GM18526 (cell line): ENCODE data around the gene OBSCN.

ENCODE experiments used
- POLR2A ChIP-seq: IDR thresholded peaks from 3 replicates; pipeline ENCODE4 v1.6.1; 2011; ENCODE audit not compliant: insufficient read length; ENCODE audit errors: extremely low read depth

Gene OBSCN

DNA sequence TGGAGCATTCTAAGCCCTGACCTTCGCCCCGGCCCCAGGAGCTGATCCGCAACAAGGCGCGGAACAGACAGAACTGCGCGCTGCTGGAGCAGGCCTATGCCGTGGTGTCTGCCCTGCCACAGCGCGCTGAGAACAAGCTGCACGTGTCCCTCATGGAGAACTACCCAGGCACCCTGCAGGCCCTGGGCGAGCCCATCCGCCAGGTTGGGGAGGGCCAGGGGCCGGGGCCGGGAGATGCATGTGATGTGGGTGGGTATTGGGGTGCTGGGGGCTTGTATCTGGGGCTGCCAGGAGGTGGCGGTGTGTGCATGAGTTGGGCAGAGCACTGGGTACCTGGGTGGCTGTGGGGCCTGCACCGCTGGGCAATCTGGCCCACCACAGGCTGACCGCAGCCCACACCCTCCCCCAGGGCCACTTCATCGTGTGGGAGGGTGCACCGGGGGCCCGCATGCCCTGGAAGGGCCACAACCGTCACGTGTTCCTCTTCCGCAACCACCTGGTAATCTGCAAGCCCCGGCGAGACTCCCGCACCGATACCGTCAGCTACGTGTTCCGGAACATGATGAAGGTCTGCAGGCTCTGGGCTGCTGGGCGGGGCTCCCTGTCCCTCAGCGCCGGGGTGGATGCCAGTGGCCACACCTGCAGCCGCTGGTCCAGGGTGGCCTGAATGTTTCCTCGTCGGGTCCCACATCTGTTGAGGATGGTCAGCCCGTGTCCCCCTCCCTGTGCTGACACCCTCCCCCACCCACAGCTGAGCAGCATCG lies 133.0 kb downstream of the OBSCN start:
- TF ChIP-seq POLR2A: no peak

DNA sequence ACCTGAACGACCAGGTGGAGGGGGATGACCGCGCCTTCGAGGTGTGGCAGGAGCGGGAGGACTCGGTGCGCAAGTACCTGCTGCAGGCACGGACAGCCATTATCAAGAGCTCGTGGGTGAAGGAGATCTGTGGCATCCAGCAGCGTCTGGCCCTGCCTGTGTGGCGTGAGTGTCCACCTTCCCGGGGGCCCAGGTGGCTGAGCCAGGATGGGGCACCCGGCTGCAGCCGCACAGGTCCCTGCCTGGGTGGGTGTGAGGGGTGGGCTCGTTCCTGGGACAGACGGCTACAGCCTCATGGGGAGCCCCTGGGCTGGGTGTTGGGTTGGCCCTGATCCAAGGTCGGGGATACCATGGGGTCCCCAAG lies 133.6 kb downstream of the OBSCN start:
- no peak for TF ChIP-seq POLR2A

DNA sequence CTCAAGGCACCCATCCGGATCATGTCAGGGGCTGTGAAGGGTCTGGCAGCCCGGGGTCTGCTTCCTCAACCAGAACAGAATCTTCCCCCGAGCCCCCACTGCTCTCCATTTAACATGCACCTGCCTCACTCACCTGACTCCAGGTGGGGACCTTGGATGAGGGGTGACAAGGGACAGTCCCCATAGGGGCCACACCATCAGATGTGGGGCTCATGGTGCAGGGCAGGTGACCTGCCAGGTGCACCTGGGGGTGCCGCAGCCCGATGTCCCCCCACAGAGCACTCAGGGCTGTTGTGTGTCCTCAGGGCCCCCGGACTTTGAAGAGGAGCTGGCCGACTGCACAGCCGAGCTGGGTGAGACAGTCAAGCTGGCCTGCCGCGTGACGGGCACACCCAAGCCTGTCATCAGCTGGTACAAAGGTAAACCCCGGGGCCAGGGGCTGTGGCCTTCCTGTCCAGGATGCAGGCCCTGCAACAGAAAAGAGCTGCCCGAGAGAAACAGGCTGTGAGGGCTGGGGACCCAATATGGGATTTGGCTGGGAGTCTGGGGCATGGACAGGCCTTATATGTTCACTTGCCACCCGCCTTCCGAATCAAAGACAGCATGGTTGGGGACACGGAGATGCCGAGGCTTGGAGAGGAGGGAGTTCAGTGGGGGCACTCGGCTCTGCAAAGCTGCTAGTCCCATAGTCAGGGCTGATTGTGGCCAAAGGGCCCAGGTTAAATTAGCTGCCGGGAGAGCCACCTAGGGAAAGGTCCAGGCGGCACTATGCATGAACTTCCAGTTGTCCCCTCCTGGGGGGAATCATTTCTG lies 134.2 kb downstream of the OBSCN start:
- no peak for TF ChIP-seq POLR2A

DNA sequence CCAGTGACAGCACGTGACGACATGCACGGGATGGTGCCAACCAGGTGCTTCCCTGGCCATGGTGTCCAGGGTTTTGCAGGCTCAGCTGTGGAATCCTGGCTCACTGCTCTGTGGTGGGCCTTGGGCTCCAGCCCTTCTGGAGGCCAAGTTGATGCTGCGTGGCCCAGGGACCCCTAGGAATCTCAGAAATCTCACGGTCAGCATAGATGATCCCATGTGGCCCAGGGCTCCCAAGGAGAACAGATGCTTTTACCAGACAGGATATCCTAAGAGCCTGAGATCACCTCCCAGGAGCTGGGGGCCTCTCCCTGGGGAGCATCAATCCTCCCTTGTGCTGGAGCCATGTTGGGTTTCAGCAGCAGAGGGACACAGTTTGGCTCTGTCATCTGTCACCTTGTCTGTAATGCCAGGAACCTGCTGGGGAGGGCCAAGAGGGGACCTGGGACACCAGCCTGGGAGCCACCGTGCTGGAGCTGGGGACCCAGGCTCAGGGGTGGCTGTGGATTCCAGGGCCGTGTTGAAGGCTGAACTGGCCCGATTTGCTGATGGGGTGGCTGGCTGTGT lies 134.9 kb downstream of the OBSCN start:
- TF ChIP-seq POLR2A: no peak

DNA sequence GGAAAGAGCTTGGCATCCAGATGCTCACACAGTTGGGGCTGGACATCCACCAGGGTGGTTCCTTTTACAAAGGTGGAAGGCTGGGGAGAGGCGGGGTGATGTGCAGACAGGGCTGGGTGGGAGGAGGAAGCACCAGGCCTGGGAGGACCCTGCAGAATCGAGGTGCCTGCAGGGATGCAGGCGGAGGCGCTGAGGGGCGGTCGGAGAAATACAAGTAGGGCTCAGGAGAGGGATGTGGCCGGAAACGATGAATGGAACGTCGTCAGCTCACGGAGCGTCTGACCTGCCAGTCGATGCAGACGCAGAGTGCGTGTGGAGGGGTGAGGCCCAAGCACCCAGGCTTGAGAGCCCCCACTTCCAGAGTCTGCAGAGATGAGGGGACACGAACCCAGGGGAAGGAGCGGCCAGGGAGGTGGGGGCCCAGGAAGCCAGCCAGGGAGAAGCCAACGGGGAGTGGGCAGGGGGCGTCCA lies 135.4 kb downstream of the OBSCN start:
- TF ChIP-seq POLR2A: no peak

DNA sequence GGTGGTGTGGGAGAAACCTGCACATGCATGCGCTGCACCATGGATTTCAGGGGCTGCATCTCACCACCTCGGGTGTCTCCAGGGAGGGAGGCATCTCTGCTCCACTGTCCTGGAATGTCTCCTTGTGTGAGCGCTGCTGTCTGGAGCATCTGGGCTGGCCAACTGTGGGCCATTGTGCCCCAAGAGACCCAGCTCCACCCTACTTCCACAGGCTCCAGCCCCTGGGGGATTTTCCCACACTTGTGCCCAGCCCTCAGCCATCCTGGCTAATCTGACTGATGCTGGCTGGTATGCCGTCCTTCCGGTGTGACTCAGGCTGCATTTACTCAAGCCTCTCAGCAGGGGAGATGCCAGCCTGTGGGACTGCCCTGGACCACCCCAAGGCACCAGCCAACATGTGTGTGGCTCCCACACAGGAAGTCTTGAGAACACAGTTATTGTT lies 136.8 kb downstream of the OBSCN start:
- TF ChIP-seq POLR2A: no peak

DNA sequence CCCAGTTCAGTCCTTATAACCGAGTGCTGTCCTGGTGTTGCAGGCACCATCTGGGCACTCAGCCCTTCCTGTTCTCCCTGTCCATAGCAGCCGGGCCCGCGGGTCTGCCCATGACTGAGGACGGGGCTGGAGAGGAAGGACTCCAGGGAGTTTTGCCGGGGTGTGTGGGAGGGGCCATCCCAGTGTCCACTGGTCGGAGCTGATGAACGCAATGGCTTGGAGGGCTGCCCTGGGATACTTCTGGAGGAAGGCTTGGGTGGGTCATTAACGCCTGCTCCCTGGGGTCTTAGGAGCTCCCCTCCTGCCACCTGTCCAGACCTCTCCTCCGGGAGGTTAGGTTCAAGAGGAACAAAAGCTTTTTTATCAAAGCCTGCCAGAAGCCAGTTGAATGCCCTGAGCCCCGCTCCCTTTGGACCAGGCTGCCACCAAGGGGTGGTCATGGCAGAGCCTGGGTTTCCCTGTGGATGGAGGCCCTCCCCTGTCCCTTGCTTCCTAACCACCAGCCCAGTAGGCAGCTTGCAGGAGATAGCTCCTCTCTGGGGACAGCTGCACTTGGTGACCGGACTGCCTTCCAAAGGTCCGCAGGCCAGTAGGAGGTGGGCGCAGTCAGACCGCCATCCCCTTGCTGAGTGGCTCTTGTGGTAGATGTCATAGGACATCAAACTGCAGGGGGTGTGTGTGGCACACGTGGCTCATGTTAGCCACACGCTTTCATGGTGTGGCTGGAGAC lies 137.5 kb downstream of the OBSCN start:
- no peak for TF ChIP-seq POLR2A

DNA sequence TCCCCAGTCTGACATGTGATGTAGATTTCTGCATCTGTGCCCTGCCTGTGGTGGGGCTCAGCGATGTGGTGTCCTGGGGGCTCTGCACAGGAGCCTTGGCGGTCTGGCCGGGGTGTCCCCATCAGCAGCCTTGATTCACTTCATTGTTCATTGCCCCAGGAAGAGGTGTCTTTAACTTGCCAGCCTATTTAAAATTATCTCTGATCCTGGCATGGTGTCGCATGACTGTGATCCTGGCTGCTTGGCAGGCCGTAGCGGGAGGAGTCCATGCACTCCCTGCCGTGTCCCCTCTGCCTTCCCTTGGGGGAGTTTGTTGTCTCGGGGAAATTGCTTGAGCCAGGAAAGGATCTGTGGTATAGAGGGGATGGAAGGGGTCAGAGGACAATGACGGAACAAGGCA lies 138.9 kb downstream of the OBSCN start:
- TF ChIP-seq POLR2A: no peak

DNA sequence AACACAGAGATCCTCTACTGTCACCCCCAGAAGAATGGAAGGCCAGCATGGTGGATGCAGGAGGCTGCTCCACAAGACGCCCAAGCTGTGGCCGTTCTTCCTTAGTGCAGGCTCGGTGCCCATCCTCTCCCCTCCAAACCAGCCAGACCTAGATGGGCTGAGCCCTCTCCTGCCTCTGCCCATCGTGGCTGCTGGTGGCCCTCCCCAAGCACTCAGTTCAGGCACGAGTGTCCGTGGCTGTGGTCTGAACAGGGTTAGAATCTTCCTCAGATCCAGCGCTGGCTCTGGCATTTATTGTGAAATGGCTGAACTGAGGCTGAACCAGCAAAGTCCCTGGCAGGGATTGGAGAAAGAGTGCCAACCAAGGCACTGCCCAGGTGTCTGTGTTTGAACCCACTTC lies 139.3 kb downstream of the OBSCN start:
- TF ChIP-seq POLR2A: no peak

DNA sequence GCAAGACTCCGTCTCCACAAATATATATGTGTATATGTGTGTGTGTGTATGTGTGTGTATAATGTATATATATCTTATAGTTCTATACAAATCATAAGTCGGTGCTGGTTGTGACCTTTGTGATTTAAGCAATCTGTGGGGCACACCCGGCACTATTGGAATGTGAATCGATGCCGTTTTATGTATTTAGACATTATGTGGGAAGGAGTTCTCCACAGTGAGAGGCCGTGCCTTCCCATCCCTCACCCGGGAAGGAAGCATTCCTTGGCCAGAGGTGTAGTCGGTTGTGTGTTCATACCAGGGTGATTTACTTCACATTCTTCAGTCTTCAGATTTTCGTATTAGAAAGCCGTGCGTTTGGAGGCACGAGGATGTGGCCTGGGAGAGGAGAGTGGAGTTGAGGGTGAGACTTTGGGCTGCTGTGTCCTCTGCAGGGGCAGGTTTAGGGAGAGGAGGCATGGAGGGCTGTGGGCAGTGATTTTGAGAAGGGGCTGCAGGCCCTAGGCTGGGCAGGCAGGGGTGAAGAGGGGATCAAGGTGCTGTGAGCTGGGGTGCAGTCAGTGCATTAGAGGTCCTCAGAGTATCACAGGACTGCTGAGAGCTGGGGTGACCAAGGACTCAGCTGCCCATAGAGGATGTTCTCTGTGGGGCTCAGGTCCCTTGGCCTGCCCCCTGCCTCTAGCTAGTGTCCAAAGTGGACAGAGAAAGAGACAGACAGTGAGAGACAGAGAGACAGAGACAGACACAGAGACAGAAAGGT lies 141.0 kb downstream of the OBSCN start:
- no peak for TF ChIP-seq POLR2A

DNA sequence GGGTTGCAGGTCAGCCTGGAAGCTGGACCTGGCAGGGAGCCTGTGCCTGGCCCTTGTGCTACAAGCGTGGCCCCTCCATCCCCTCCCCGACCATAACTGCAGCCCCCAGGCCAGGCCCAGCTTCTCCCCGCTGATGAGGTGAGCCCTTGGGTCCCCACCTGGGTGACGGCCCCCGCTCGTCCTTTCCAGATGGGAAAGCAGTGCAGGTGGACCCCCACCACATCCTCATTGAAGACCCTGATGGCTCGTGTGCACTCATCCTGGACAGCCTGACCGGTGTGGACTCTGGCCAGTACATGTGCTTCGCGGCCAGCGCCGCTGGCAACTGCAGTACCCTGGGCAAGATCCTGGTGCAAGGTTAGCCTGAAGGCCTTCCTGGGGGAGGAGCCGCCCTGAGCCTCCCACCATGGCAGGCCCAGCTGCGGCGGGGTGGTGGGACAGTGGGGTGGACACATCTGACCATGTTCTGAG lies 141.9 kb downstream of the OBSCN start:
- no peak for TF ChIP-seq POLR2A

DNA sequence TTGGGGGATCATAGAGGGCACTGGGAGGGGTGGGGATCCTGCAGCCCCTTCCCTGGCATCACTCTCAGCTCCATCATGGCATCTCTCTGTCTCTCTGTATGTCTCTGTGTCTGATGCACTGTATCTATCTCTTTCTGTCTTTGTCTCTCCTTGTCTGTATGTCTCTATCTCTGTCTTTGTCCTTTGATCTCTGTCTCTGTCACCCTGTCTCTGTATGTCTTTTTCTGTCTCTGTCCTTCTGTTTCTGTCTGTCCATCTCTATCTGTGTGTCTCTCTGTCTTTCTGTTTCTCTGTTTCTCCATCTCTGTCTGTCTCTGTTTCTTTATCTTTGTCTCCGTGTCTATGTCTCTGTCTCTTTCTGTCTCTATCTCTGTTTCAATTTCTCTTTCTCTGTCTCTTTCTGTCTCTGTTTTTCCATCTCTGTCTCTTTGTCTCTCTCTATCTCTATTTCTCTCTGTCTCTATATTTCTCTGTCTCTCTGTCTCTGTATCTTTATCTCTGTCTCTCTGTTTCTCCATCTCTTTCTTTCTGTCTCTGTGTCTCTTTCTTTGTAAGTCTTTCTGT lies 142.4 kb downstream of the OBSCN start:
- TF ChIP-seq POLR2A: no peak

DNA sequence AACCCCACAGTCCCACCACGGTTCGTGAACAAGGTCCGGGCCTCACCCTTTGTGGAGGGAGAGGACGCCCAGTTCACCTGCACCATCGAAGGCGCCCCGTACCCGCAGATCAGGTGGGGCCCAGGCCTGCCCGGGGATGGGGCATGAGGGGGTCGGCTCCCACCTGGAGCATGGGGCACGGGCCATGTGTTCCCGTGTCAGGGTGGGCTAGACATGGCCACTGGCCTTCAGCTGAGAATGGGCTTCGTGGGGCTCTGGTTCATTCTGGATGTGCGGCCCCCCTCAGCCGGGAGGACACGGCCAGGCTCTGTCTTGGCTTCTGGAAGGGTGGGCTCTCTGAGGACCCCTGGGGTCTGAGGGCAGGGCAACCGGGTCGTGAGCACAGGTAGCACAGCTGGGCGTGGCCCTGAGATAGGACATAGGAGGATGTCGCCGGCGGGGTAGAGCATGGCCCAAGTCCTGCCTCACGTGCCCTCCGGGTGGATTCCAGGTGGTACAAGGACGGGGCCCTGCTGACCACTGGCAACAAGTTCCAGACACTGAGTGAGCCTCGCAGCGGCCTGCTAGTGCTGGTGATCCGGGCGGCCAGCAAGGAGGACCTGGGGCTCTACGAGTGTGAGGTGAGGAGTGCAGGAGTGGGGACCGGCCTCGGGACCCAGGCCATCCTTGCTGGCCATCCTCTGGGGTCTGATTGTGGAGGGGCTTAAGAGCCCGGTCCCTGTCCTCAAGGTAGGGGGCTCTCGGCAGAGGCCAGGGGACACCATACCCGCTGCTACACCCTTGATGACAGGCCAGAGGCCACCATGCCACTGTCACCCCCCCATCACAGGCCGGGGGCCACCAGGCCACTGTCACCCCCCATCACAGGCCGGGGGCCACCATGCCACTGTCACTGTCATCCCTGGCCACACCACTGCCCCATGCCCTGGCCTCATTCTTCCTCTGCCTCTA lies 143.3 kb downstream of the OBSCN start:
- TF ChIP-seq POLR2A: no peak
